Measurements from ENCODE around the gene MAN2A1.

Gene MAN2A1

DNA sequence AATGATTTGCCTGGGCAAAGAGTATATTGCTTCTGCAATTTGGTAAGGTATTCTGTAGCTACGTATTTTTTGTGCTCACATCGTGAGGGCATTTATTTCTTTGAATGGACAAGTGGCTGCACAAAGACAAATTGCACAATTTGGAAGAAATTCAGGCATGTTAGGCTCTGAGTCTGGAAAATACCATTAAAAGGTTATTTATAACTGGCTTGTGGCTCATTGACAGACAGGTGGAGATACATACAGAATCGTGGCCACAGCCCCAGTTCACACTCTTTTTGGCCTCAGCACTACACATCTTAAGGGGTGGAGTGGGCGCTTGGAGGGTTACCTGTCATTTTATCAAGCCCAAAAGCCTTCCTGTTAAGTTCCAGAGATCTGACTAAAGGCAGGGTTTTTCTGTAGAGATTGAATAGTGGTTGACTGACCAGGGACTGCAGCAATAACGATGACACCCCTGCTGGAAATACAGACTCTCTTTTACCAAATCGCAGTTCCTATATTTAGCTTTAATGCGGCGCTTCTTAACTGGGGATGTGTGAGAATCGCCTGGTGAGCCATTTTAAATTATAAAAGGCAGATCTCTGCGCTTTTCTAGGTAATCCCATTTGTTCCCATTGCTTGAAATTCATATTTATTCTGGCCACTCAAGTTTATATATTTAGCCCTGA is 14.7 kb downstream of the MAN2A1 start:
- in situ Hi-C loops (cut with MboI; ENCODE audit: low sequenced_read_pairs) = no loop called here

GRCh38 chr5:109705596-109705995 is 15.9 kb downstream of the MAN2A1 start:
- in situ Hi-C loops (cut with MboI; ENCODE audit: low sequenced_read_pairs) = no loop called here

- in situ Hi-C loops (cut with MboI; ENCODE audit: low sequenced_read_pairs) = no loop called here
Measured at GRCh38 chr5:109706095-109706494, 16.4 kb downstream of the MAN2A1 start.

- in situ Hi-C loops (cut with MboI; ENCODE audit: low sequenced_read_pairs) = no loop called here
Measured at GRCh38 chr5:109707531-109707930, 17.8 kb downstream of the MAN2A1 start.

GRCh38 chr5:109708813-109709212 is 19.1 kb downstream of the MAN2A1 start:
- in situ Hi-C loops (cut with MboI; ENCODE audit: low sequenced_read_pairs) = no loop called here

DNA sequence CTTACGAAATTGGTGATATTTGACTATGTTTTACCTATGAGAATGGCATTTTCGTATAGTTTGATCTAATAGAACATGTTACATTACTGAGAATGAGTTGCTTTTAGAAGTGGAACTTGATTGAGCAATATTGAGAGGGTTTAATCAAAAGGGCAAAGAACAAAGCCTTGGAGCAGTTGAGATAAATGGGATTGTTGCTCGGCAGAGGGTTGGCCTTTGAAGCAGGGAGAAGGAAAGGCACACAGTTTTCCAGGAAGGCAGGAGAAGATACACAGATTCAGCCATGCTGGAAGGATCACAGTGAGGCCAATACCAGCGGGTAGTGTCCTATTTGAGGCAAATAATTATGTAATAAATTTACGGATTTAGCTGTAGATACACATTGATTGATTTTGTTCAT is 19.5 kb downstream of the MAN2A1 start:
- in situ Hi-C loops (cut with MboI; ENCODE audit: low sequenced_read_pairs) = no loop called here

GRCh38 chr5:109711673-109712072 is 21.9 kb downstream of the MAN2A1 start:
- in situ Hi-C loops (cut with MboI; ENCODE audit: low sequenced_read_pairs) = no loop called here

- in situ Hi-C loops (cut with MboI; ENCODE audit: low sequenced_read_pairs) = no loop called here
Measured at GRCh38 chr5:109713453-109713852, 23.7 kb downstream of the MAN2A1 start.

DNA sequence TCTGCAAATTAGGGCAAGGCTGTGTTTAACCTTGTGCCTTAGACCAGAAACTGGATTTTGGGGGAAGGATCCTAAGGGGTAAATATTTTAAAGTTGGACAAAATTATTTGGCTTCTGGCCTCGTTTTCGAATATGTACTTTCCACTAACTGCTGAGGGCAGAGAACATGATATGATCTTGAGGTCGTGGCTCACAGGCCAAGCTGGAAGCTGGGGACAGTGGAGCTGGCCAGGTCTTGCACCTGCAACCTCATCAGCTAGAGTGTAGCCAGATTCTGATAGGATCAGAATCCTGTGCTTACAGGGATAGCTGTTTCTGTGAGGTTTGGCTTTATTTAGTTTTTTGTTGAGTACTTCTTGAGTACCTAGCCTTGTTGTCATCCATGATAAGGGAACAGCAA is 24.9 kb downstream of the MAN2A1 start:
- in situ Hi-C loops (cut with MboI; ENCODE audit: low sequenced_read_pairs) = no loop called here

GRCh38 chr5:109718216-109718615 is 28.5 kb downstream of the MAN2A1 start:
- in situ Hi-C loops (cut with MboI; ENCODE audit: low sequenced_read_pairs) = no loop called here

DNA sequence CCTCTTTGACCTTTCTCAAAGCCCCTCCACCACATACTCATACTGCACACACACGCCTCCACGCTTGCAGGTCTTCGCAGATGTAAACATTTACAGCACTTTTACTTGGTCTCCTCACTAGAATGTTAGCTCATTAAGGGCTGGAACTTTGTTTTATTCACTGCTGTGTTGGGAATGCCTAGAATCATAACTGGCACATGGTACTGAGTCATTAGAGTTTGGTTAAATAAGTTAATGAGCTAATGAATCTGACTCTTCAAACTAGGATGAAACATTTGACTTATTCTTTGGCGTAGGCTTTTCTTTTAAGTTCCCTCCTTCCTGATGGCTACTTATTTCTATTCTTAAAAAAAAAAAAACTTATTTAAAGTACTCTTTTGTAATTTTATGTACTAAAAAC is 28.9 kb downstream of the MAN2A1 start:
- in situ Hi-C loops (cut with MboI; ENCODE audit: low sequenced_read_pairs) = no loop called here

GRCh38 chr5:109719978-109720377 is 30.3 kb downstream of the MAN2A1 start:
- in situ Hi-C loops (cut with MboI; ENCODE audit: low sequenced_read_pairs) = no loop called here

GRCh38 chr5:109721741-109722140 is 32.0 kb downstream of the MAN2A1 start:
- in situ Hi-C loops (cut with MboI; ENCODE audit: low sequenced_read_pairs) = no loop called here

DNA sequence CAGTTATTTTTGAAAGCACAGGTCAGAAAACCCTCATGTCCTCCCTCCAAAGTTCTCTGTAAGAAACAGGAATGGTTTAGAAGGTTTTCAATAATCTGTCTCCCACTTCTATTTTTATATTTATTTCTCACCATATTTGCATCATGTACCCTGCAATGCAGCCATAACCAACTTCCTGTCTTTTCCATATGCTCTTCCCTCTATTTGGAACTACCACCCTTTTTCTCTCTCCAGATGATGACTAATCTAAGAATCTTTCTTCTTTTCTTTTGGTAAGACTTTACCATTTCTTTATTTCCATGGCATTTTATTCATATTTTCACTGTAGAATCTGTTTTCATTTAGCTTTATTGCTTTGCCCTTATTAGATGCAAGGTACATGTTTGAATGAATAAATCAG is 33.9 kb downstream of the MAN2A1 start:
- in situ Hi-C loops (cut with MboI; ENCODE audit: low sequenced_read_pairs) = no loop called here

DNA sequence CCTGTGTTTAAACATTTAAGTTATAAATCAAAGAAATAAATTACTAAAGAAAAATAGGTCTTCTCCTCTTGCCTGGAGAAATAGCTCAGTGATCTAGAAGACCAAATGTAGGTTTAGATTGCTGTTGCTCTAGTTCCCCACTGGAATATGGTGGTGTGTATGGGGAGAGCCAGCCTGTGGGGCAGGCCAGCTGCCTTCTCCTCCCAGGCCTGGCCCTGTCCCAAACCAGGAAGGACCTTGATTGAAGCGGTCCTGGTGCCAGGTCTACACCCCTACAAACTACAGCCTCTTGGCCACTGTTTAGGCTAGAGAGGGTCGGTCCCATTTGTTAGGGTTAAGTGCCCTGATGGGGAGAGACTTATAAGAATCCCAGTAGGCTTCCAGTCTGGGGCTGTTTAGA is 35.4 kb downstream of the MAN2A1 start:
- in situ Hi-C loops (cut with MboI; ENCODE audit: low sequenced_read_pairs) = no loop called here

DNA sequence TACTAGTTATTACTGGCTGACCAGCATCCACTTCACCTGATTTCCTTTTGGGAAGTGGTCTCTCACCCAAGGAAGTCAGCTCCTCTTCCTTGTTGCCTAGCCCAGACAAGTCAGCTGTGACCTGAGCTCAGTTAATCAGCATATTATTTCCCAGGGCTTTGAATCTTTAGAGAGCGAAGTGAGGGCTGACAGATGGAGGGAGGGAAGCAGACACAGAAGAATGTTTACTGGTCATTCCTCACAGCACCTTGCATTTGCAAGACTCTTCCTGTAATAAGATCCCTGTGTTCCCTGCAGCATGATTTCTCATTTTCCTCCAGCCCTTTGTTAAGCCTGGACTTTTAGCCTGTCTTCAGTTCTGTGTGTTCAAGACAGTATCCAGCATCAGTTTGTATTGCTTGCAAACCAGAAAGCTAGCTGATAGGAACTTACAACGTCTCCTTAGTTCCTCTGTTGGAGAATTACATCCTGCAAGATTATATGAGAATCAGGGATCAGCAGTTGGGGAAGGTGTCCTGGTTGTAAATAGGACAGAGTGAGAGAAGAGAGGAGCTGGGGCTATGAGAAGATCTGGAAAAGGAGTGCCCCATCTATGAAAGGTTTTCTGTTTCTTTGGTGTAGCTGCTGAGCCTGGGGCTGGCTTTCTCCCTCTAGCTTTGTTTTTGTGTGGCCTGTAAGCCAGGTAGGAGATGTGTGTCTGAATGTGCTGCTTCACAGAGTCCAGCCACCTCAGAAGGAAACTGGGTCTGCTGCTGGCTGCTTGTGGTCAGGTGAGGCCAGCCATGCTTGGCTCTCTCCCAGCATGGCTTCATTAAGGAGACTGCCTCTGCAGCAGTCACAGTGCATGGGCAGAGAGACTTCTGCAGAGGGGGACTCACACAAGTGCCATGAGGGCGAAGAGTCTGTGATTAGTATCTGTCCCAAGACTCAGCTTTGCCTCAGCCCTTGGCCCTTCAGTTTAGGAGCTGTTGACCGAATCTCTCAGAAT is 50.3 kb downstream of the MAN2A1 start:
- in situ Hi-C loops (cut with MboI; ENCODE audit: low sequenced_read_pairs) = no loop called here

- in situ Hi-C loops (cut with MboI; ENCODE audit: low sequenced_read_pairs) = no loop called here
Measured at GRCh38 chr5:109740966-109741365, 51.2 kb downstream of the MAN2A1 start.

DNA sequence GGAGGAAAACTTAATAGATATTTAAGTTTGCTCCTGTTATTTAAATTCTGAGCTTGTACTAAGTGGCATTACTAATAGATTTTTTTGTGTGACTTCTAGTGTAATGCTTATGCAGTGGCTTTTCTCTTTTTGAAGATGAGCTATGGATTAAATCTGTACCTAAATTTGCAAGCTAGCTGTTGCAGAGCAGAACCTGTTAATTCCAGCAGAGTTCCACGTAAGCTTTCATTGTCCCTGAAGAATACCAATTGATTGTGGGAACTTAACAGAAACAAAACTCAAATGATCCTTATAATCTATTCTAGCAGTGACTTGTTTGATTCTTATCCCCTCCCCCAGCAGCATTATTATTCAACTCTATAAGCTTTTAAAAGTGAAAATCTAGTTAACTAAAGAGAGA is 51.7 kb downstream of the MAN2A1 start:
- in situ Hi-C loops (cut with MboI; ENCODE audit: low sequenced_read_pairs) = no loop called here

GRCh38 chr5:109743041-109743531 is 53.4 kb downstream of the MAN2A1 start:
- in situ Hi-C loops (cut with MboI; ENCODE audit: low sequenced_read_pairs) = no loop called here

DNA sequence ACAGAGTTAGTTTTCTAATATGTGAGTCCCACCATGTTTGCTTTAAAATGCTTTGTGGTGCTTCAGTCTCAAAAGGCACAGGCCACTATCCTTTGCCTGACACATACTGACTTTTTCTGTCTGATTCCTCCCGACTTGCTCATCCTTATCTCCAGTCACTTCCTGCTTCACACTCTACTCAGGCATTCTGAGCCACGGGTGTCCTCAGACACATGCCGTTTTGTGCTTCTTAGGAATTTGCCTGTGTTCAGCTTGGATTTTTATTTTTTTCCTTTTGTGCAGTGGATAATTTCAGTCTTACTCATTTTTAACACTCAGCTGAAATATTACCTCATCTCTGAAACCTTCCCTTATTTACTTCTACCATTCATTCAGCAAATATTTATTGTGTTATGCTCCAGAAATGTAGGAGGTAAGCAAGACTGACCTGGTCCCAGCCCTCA is 54.1 kb downstream of the MAN2A1 start:
- in situ Hi-C loops (cut with MboI; ENCODE audit: low sequenced_read_pairs) = no loop called here

DNA sequence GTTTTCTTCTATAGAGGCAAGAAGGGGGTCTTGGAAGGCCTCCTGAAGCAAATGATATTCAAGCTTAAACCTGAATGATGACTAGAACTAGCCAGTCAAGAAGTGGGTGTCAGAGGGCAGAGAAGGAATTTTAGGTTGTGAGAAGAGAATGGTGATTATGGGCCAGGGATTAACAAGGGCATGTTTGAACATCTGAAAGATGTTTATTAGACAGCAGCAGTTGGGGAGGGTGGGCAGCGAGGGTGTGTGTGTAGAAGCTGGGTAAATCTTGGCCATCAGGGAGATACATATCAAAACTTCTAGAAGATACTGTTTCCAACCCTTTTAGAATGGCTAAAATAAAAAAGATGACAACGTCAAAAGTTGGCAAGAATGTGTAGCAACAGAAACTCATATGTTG is 54.5 kb downstream of the MAN2A1 start:
- in situ Hi-C loops (cut with MboI; ENCODE audit: low sequenced_read_pairs) = no loop called here

DNA sequence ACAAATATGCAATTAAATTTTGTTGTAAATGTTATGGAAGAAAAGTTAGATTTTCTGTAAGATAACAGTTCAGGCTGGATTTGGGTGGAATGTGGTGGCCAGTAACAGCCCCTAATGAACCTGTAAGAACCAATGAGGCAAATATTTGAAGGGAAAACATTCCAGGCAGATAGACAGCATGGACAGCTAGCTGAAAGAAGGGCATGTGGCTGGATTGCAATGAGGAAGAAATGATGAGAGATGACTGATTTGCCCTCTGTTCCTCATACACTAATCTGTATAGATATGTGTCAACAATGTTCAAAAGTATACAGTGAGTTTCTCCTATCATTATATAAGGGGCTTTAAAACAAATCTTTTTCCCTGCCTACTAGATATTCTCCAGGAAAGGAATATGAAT is 58.8 kb downstream of the MAN2A1 start:
- in situ Hi-C loops (cut with MboI; ENCODE audit: low sequenced_read_pairs) = no loop called here
